Fibroblast of lung (primary cell): Measurements from ENCODE around the gene TMEM215. TPM values are rescaled to one million over a fixed set of nuclear protein-coding genes. Genes with fewer than 3 reads are reported as not detected.

Source experiments
- DNase-seq, 2 donors: peaks; one replicate each; pipeline versions ENCODE4 v3.0.0 to v3.0.0-alpha.2; 2010; ENCODE audit warnings: low read depth in 2 of 2
- H2AFZ ChIP-seq: 2 replicates; pipeline ENCODE4 v1.5.1; 2012; ENCODE audit warnings: low read length, control low read depth, inconsistent platforms
- H3K27ac ChIP-seq: 2 replicates; pipeline ENCODE4 v1.5.1; 2011; ENCODE audit warnings: low read length, control low read depth; ENCODE audit not compliant: insufficient read depth
- H3K27me3 ChIP-seq: 2 replicates; pipeline ENCODE4 v1.5.1; 2011; ENCODE audit warnings: mild to moderate bottlenecking, low read length; ENCODE audit not compliant: control insufficient read depth, insufficient read depth
- H3K36me3 ChIP-seq: 2 replicates; pipeline ENCODE4 v1.5.1; 2011; ENCODE audit warnings: low read length; ENCODE audit not compliant: control insufficient read depth, insufficient read depth
- H3K4me1 ChIP-seq: 2 replicates; pipeline ENCODE4 v1.5.1; 2011; ENCODE audit warnings: low read length; ENCODE audit not compliant: control insufficient read depth, insufficient read depth; ENCODE audit errors: extremely low read depth
- H3K4me2 ChIP-seq: 2 replicates; pipeline ENCODE4 v1.5.1; 2011; ENCODE audit warnings: low read length, control low read depth; ENCODE audit not compliant: insufficient read depth; ENCODE audit errors: extremely low read depth
- H3K4me3 ChIP-seq, 4 experiments: fragments of 200-600 bp in 1 of 4; sonication (generic) in 1 of 4; replicated peaks in 1 of 4; 2 replicates each; pipeline ENCODE4 v1.5.1; 2011 to 2016; ENCODE audit warnings: low read length in 4 of 4, low read depth in 3 of 4, mild to moderate bottlenecking in 3 of 4, control low read depth in 2 of 4, inconsistent platforms in 1 of 4, mixed read lengths in 1 of 4; ENCODE audit not compliant: insufficient read depth in 1 of 4; ENCODE audit errors: control extremely low read depth in 1 of 4
- H3K79me2 ChIP-seq: 2 replicates; pipeline ENCODE4 v1.5.1; 2012; ENCODE audit warnings: mild to moderate bottlenecking, low read length, inconsistent platforms; ENCODE audit not compliant: control insufficient read depth, insufficient read depth
- H3K9ac ChIP-seq: 2 replicates; pipeline ENCODE4 v1.5.1; 2011; ENCODE audit warnings: mild to moderate bottlenecking, low read length, control low read depth; ENCODE audit not compliant: insufficient read depth
- H3K9me3 ChIP-seq: 2 replicates; pipeline ENCODE4 v1.5.1; 2012; ENCODE audit warnings: low read depth, low read length; ENCODE audit not compliant: control insufficient read depth, insufficient read depth
- H4K20me1 ChIP-seq: 2 replicates; pipeline ENCODE4 v1.5.1; 2011; ENCODE audit warnings: low read length; ENCODE audit not compliant: control insufficient read depth, insufficient read depth; ENCODE audit errors: extremely low read depth
- EZH2 ChIP-seq: IDR thresholded peaks from 2 replicates; pipeline ENCODE4 v1.5.1; 2012; ENCODE audit warnings: low read length, control low read depth, mild to moderate bottlenecking; ENCODE audit errors: missing control alignments
- polyA plus RNA-seq, 2 donors: library from polyadenylated mRNA; depleted of rRNA in 1 of 2; stranded (reverse) in 1 of 2; unstranded in 1 of 2; fragments of >200 nt; gene quantifications; 2 replicates each; pipeline ENCODE4 v1.2.1, GENCODE V29; 2011 to 2012; ENCODE audit warnings: missing spikeins in 1 of 2
- total RNA-seq: library from RNA; depleted of rRNA; stranded (reverse); fragments of >200 nt; gene quantifications from 2 replicates; pipeline ENCODE4 v1.2.1, GENCODE V29; 2014
- TF ChIP-seq, protein P1 (sequence below), 2 donors: IDR thresholded peaks in 1 of 2; conservative IDR thresholded peaks in 1 of 2; 1 replicate in 1 of 2; 2 replicates in 1 of 2; pipeline ENCODE4 v1.5.1; 2011 to 2012; ENCODE audit warnings: low read length in 2 of 2, control low read depth in 1 of 2, inconsistent platforms in 1 of 2, low read depth in 1 of 2, mild to moderate bottlenecking in 1 of 2

TMEM215 gene
- total and polyA plus RNA-seq, 2 donors (not counting 1 experiment from before 2014, with no cell fraction given), result not detected

DNA sequence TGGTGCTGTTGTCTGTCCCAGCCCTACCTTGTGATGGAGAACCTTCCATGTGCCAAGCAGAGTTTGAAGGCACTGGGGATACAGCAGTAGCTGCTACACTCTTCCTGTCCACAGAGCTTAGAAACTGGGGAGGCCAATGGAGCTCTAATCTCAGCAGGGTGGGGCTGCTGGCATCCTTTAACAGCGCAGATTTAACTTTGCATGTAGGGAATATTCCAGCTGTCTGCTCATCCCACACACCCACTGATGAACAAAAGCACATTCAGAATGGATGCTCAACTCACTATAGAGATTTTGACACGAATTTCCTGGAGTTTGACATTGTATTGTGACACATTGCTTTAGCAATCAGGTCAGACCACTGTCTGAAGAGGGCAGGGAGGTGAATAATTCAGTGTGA is 49.0 kb downstream of the TMEM215 start:
- H3K27me3 ChIP-seq, result no peaks in the 10 kb centered on the region
- H3K36me3 ChIP-seq, result no peaks in the 10 kb centered on the region
- H3K4me2 ChIP-seq, result no peak overlapping the region
- H3K9me3 ChIP-seq, result no peaks in the 10 kb centered on the region
- no peak overlapping the region for H2AFZ ChIP-seq
- H3K4me1 ChIP-seq, result no peaks in the 10 kb centered on the region
- H4K20me1 ChIP-seq, result no peaks in the 10 kb centered on the region
- no peak overlapping the region for H3K9ac ChIP-seq
- no peak overlapping the region for H3K27ac ChIP-seq
- no peak for TF ChIP-seq EZH2
- TF ChIP-seq, protein P1, sequence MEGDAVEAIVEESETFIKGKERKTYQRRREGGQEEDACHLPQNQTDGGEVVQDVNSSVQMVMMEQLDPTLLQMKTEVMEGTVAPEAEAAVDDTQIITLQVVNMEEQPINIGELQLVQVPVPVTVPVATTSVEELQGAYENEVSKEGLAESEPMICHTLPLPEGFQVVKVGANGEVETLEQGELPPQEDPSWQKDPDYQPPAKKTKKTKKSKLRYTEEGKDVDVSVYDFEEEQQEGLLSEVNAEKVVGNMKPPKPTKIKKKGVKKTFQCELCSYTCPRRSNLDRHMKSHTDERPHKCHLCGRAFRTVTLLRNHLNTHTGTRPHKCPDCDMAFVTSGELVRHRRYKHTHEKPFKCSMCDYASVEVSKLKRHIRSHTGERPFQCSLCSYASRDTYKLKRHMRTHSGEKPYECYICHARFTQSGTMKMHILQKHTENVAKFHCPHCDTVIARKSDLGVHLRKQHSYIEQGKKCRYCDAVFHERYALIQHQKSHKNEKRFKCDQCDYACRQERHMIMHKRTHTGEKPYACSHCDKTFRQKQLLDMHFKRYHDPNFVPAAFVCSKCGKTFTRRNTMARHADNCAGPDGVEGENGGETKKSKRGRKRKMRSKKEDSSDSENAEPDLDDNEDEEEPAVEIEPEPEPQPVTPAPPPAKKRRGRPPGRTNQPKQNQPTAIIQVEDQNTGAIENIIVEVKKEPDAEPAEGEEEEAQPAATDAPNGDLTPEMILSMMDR (conservative IDR thresholded peaks at IDR 0.05 in 1 of 2, IDR thresholded peaks at IDR 0.05 in 1 of 2; ENCODE audit: low read depth in 1 of 2, low read length in 2 of 2), result no peak
- no peaks in the 10 kb centered on the region for H3K79me2 ChIP-seq
- DNase-seq, result no peak
- H3K4me3 ChIP-seq, result no peak overlapping the region

Other genes with a start within 250 kb of the TMEM215 start
- 2.3 and 8.3 TPM in 2 replicates for gene SMIM27, start 231.2 kb upstream of the TMEM215 start, total RNA-seq
- 2.7 and 2.8 TPM in 2 replicates for gene SMIM27, start 231.2 kb upstream of the TMEM215 start, polyA plus RNA-seq
- gene TOPORS, start 231.0 kb upstream of the TMEM215 start, total RNA-seq, result 32.0 and 33.1 TPM in 2 replicates
- 17.9 and 20.2 TPM in 2 replicates for gene TOPORS, start 231.0 kb upstream of the TMEM215 start, polyA plus RNA-seq
- gene NDUFB6, start 210.4 kb upstream of the TMEM215 start, total RNA-seq, result 21.8 and 35.5 TPM in 2 replicates
- 60.9 and 82.2 TPM in 2 replicates for gene NDUFB6, start 210.4 kb upstream of the TMEM215 start, polyA plus RNA-seq
- gene TAF1L, start 147.9 kb upstream of the TMEM215 start, total RNA-seq, result under 0.01 TPM in 2 replicates
- gene TAF1L, start 147.9 kb upstream of the TMEM215 start, polyA plus RNA-seq, result not detected in 2 replicates
- 42.1 and 50.2 TPM in 2 replicates for gene APTX, start 218.1 kb downstream of the TMEM215 start, total RNA-seq
- 44.0 and 53.9 TPM in 2 replicates for gene APTX, start 218.1 kb downstream of the TMEM215 start, polyA plus RNA-seq
- gene DNAJA1, start 241.7 kb downstream of the TMEM215 start, total RNA-seq, result 116 and 134 TPM in 2 replicates
- 163 and 165 TPM in 2 replicates for gene DNAJA1, start 241.7 kb downstream of the TMEM215 start, polyA plus RNA-seq